Neural cell (in vitro differentiated cells): ENCODE data around the gene PTCD1. TPM values are rescaled to one million over a fixed set of nuclear protein-coding genes. Genes with fewer than 3 reads are reported as not detected.
"Not testable (repeated sequence)": the region's sequence is repeated elsewhere in the genome, so short reads cannot be mapped to it uniquely, and the experiment has no call there.

Experiments
- H2AFZ ChIP-seq: fragments of 200-600, 300-800 bp; sonication (generic), shearing (Covaris generic); 2 replicates; pipeline ENCODE4 v1.6.0; 2014; ENCODE audit warnings: low read depth, mild to moderate bottlenecking, antibody characterized with exemption, low read length, moderate library complexity
- H3F3A ChIP-seq: fragments of 200-600 bp; shearing (Covaris generic); 2 replicates; pipeline ENCODE4 v1.6.1; 2016; ENCODE audit warnings: mild to moderate bottlenecking, moderate library complexity, mixed read lengths, antibody characterized with exemption, low read length; ENCODE audit not compliant: insufficient read depth, poor library complexity, severe bottlenecking
- H3K27ac ChIP-seq: fragments of 200-600, 300-800 bp; sonication (generic), shearing (Covaris generic); 2 replicates; pipeline ENCODE4 v1.5.1; 2014; ENCODE audit warnings: mild to moderate bottlenecking, low read length, moderate library complexity
- H3K27me3 ChIP-seq: fragments of 300-800, 200-600 bp; sonication (generic), shearing (Covaris generic); 2 replicates; pipeline ENCODE4 v1.6.0; 2014; ENCODE audit warnings: mild to moderate bottlenecking, low read depth, low read length, moderate library complexity; ENCODE audit not compliant: insufficient read depth
- H3K36me3 ChIP-seq: fragments of 300-800, 200-600 bp; sonication (generic), shearing (Covaris generic); 2 replicates; pipeline ENCODE4 v1.5.1; 2014; ENCODE audit warnings: mild to moderate bottlenecking, antibody characterized with exemption, low read length, moderate library complexity; ENCODE audit not compliant: insufficient read depth
- H3K4me2 ChIP-seq: fragments of 300-800, 200-600 bp; sonication (generic), shearing (Covaris generic); 2 replicates; pipeline ENCODE4 v1.6.0; 2014; ENCODE audit warnings: mild to moderate bottlenecking, low read length
- H3K4me3 ChIP-seq: fragments of 300-800, 200-600 bp; sonication (generic), shearing (Covaris generic); 2 replicates; pipeline ENCODE4 v1.5.1; 2014; ENCODE audit warnings: mild to moderate bottlenecking, low read length, moderate library complexity
- H3K79me2 ChIP-seq: fragments of 200-600 bp; shearing (Covaris generic); replicated peaks from 2 replicates; pipeline ENCODE4 v1.6.0; 2014; ENCODE audit warnings: mild to moderate bottlenecking, low read length, moderate library complexity; ENCODE audit not compliant: insufficient read depth
- H3K9ac ChIP-seq: fragments of 300-800, 200-600 bp; sonication (generic), shearing (Covaris generic); 2 replicates; pipeline ENCODE4 v1.6.1; 2016; ENCODE audit warnings: mild to moderate bottlenecking, low read length, mixed read lengths
- H3K9me2 ChIP-seq: fragments of 200-600 bp; shearing (Covaris generic); 2 replicates; pipeline ENCODE4 v1.6.1; 2016; ENCODE audit warnings: mild to moderate bottlenecking, low read length, mixed read lengths; ENCODE audit not compliant: insufficient read depth
- H3K9me3 ChIP-seq: fragments of 200-600, 300-800 bp; sonication (generic), shearing (Covaris generic); 2 replicates; pipeline ENCODE4 v1.6.1; 2016; ENCODE audit warnings: mild to moderate bottlenecking, mixed run types, low read length, moderate library complexity, mixed read lengths
- H4K20me1 ChIP-seq: fragments of 200-600 bp; shearing (Covaris generic); 2 replicates; pipeline ENCODE4 v1.6.1; 2016; ENCODE audit warnings: mild to moderate bottlenecking, mixed run types; ENCODE audit not compliant: insufficient read depth
- CTCF ChIP-seq: fragments of 450-650 bp; IDR thresholded peaks from 2 replicates; pipeline ENCODE4 v1.5.1; 2014; ENCODE audit warnings: antibody characterized with exemption, mild to moderate bottlenecking, moderate library complexity; ENCODE audit not compliant: poor library complexity, severe bottlenecking
- EP300 ChIP-seq: fragments of 450-650 bp; conservative IDR thresholded peaks from 2 replicates; pipeline ENCODE4 v1.6.1; 2014; ENCODE audit warnings: antibody characterized with exemption, mild to moderate bottlenecking, moderate library complexity; ENCODE audit not compliant: poor library complexity, severe bottlenecking
- EZH2 ChIP-seq: fragments of 200-600, 300-800 bp; shearing (Covaris generic), sonication (generic); IDR thresholded peaks from 2 replicates; pipeline ENCODE4 v1.6.1; 2014; ENCODE audit warnings: antibody characterized with exemption, low read length, borderline replicate concordance, mild to moderate bottlenecking; ENCODE audit not compliant: insufficient read depth, poor library complexity, severe bottlenecking
- MXI1 ChIP-seq: fragments of 450-650 bp; conservative IDR thresholded peaks from 2 replicates; pipeline ENCODE4 v1.6.1; 2014; ENCODE audit warnings: antibody characterized with exemption, mild to moderate bottlenecking; ENCODE audit not compliant: poor library complexity, severe bottlenecking
- POLR2AphosphoS5 ChIP-seq: IDR thresholded peaks from 2 replicates; pipeline ENCODE4 v1.6.1; 2012
- RAD21 ChIP-seq: fragments of 450-650 bp; conservative IDR thresholded peaks from 2 replicates; pipeline ENCODE4 v1.6.1; 2014; ENCODE audit warnings: antibody characterized with exemption, mild to moderate bottlenecking, moderate library complexity
- REST ChIP-seq: IDR thresholded peaks from 2 replicates; pipeline ENCODE4 v1.6.1; 2012; ENCODE audit warnings: borderline replicate concordance
- SMC3 ChIP-seq: fragments of 450-650 bp; conservative IDR thresholded peaks from 2 replicates; pipeline ENCODE4 v1.6.1; 2014; ENCODE audit warnings: antibody characterized with exemption, mild to moderate bottlenecking, moderate library complexity; ENCODE audit not compliant: poor library complexity
- TAF1 ChIP-seq: IDR thresholded peaks from 2 replicates; pipeline ENCODE4 v1.6.1; 2012; ENCODE audit warnings: low read depth
- polyA plus RNA-seq: library from polyadenylated mRNA; depleted of rRNA; stranded (reverse); fragments of >200 nt; gene quantifications from 2 replicates; pipeline ENCODE4 v1.2.3, GENCODE V29; 2014

Gene PTCD1
- polyA plus RNA-seq, 1 donor from 2014 or later = 4.0 TPM

- not testable (repeated sequence) for H3K4me3 ChIP-seq, H3K9me3 ChIP-seq, H3K27ac ChIP-seq, H3K9me2 ChIP-seq, H3K36me3 ChIP-seq, H3K9ac ChIP-seq, H3K4me2 ChIP-seq, H2AFZ ChIP-seq, H3K27me3 ChIP-seq, H4K20me1 ChIP-seq, H3F3A ChIP-seq
- peaks cover 12% of the 10 kb centered on the region for H3K79me2 ChIP-seq
- TF ChIP-seq SMC3 = peak; percentile 44
- TF ChIP-seq CTCF = peak; percentile 38
These were observed 23.0 kb downstream of the PTCD1 start for GRCh38 chr7:99415513-99416127.

- Histone ChIP-seq H3K4me3 (peak overlapping the region; percentile 93), H3K4me2 (no peak overlapping the region), H2AFZ (no peak overlapping the region), H3K27me3 (no peaks in the 10 kb centered on the region), H3K9ac (no peak overlapping the region), H3K9me2 (no peaks in the 10 kb centered on the region), H3K79me2 (peaks cover 54% of the 10 kb centered on the region), H3K9me3 (no peaks in the 10 kb centered on the region), H3K27ac (no peak overlapping the region), H3K36me3 (no peaks in the 10 kb centered on the region), H3F3A (peaks cover 3% of the 10 kb centered on the region), H4K20me1 (no peaks in the 10 kb centered on the region)
- TF ChIP-seq SMC3 (no peak), TAF1 (no peak), EZH2 (no peak), RAD21 (no peak), POLR2AphosphoS5 (no peak), MXI1 (no peak), REST (no peak), CTCF (no peak), EP300 (no peak)
These were observed 28.0 kb downstream of the PTCD1 start for GRCh38 chr7:99410635-99411034.
